DMS53 (cell line): ENCODE measurements around the gene DIPK2A.
A peak's percentile ranks its signal among the peaks of the same experiment; 100 is the strongest.

ENCODE experiments used
- DNase-seq: peaks from one replicate; lab custom pipeline; 2025; lab: John Stamatoyannopoulos, UW

Gene DIPK2A

GRCh38 chr3:143971359-143972154 is at the start of gene DIPK2A:
Gene DIPK2A, plus strand, starts transcription at chr3:143971823. Its CDS starts 510 bp downstream, at chr3:143972333.
- peak; percentile 96 for DNase-seq

GRCh38 chr3:143924522-143925285 is 46.9 kb upstream of the DIPK2A start:
- peak; percentile 23 for DNase-seq

- no peak for DNase-seq
These were observed 43.6 kb upstream of the DIPK2A start for GRCh38 chr3:143928056-143928455.

- no peak for DNase-seq
These were observed 42.9 kb upstream of the DIPK2A start for GRCh38 chr3:143928541-143929255.

GRCh38 chr3:143934791-143935190 is 36.8 kb upstream of the DIPK2A start:
- DNase-seq, result no peak

- DNase-seq, result no peak
These were observed 35.9 kb upstream of the DIPK2A start for GRCh38 chr3:143935678-143936077.

GRCh38 chr3:143950810-143951209 is 20.8 kb upstream of the DIPK2A start:
- DNase-seq, result no peak

- DNase-seq, result peak; percentile 59
These were observed 20.2 kb upstream of the DIPK2A start for GRCh38 chr3:143951351-143951971.

GRCh38 chr3:143952569-143953072 is 19.0 kb upstream of the DIPK2A start:
- DNase-seq, result no peak

- DNase-seq, result no peak
These were observed 16.5 kb upstream of the DIPK2A start for GRCh38 chr3:143955113-143955512.

GRCh38 chr3:143956838-143957237 is 14.8 kb upstream of the DIPK2A start:
- no peak for DNase-seq

GRCh38 chr3:143957453-143957852 is 14.2 kb upstream of the DIPK2A start:
- DNase-seq, result no peak

- no peak for DNase-seq
These were observed 12.7 kb upstream of the DIPK2A start for GRCh38 chr3:143958966-143959365.

- DNase-seq, result no peak
These were observed 10.3 kb upstream of the DIPK2A start for GRCh38 chr3:143961342-143961741.

- no peak for DNase-seq
These were observed 7.7 kb upstream of the DIPK2A start for GRCh38 chr3:143963946-143964345.

- peak; percentile 78 for DNase-seq
These were observed 757 bp upstream of the DIPK2A start for GRCh38 chr3:143970773-143971358.

GRCh38 chr3:143972155-143972504 is 507 bp downstream of the DIPK2A start:
- DNase-seq, result no peak

- peak; percentile 87 for DNase-seq
These were observed 1.1 kb downstream of the DIPK2A start for GRCh38 chr3:143972505-143973258.

- DNase-seq, result peak; percentile 72
These were observed 1.8 kb downstream of the DIPK2A start for GRCh38 chr3:143973259-143974021.
